ENCODE measurements around the gene SRRM5.

GRCh38 chr19:43656436-43656835, 44.5 kb downstream of the SRRM5 start:
- no peak for TF ChIP-seq CTCF (IDR thresholded peaks at IDR 0.05)
- TF ChIP-seq POLR2A (IDR thresholded peaks at IDR 0.05; ENCODE audit: low read depth), result no peak
- no peak for TF ChIP-seq EP300 (IDR thresholded peaks at IDR 0.05)
- no peak for TF ChIP-seq POLR2AphosphoS5 (IDR thresholded peaks at IDR 0.05)

Measured in esophagus muscularis mucosa (tissue), 4 donors.